Vagina (tissue), 2 donors: ENCODE results near the gene PRDM1.

Experiments
- POLR2A ChIP-seq, 2 donors: fragments of 450-650 bp; IDR thresholded peaks; one replicate each; pipeline ENCODE4 v1.6.1; 2017; ENCODE audit warnings: antibody characterized with exemption in 2 of 2, mild to moderate bottlenecking in 2 of 2, moderate library complexity in 2 of 2
- POLR2AphosphoS5 ChIP-seq, 2 donors: sonication (generic); formaldehyde crosslinking; IDR thresholded peaks; one replicate each; pipeline ENCODE4 v1.9.0; 2017; ENCODE audit warnings: antibody characterized with exemption in 2 of 2, mild to moderate bottlenecking in 2 of 2, low read depth in 1 of 2; ENCODE audit not compliant: insufficient read depth in 1 of 2

DNA sequence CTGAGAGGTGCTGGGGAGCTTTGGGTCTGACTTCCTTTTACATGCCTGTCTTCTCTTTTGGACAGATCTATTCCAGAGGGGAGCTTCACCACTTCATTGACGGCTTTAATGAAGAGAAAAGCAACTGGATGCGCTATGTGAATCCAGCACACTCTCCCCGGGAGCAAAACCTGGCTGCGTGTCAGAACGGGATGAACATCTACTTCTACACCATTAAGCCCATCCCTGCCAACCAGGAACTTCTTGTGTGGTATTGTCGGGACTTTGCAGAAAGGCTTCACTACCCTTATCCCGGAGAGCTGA is 13.1 kb downstream of the PRDM1 start:
- TF ChIP-seq POLR2A (IDR thresholded peaks at IDR 0.05) = no peak
- no peak for TF ChIP-seq POLR2AphosphoS5 (IDR thresholded peaks at IDR 0.05; ENCODE audit: insufficient read depth in 1 of 2, low read depth in 1 of 2)
